GM19467 (cell line): ENCODE measurements around the gene MDFIC2.
"Not testable (repeated sequence)": the region's sequence is repeated elsewhere in the genome, so short reads cannot be mapped to it uniquely, and the experiment has no call there.

Experiments used
- ATAC-seq: cut with Tn5 transposase; IDR thresholded peaks from one replicate; pipeline ENCODE4 v1.9.1; 2021; ENCODE audit warnings: mild to moderate bottlenecking, moderate library complexity; ENCODE audit not compliant: unreplicated experiment

The MDFIC2 gene

DNA sequence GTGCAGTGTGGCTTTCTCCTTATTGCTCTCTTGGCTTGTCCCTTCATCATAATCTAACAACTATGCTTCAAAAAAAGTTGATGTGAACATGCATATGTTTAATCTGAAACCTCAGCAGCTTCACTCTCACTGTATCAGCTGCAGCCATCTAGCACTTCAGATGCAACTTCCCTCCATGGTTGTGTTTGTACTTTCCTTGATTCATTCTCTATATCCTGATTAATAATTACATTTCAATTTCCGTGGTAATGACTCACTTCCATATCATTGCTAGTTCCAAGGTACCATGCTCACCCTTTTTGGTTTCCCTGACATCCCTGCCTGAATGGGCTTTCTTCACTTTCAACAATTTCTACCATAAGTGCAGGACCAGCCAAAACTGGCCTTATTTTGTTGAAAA is 51.2 kb downstream of the MDFIC2 start:
- ATAC-seq = no peak

DNA sequence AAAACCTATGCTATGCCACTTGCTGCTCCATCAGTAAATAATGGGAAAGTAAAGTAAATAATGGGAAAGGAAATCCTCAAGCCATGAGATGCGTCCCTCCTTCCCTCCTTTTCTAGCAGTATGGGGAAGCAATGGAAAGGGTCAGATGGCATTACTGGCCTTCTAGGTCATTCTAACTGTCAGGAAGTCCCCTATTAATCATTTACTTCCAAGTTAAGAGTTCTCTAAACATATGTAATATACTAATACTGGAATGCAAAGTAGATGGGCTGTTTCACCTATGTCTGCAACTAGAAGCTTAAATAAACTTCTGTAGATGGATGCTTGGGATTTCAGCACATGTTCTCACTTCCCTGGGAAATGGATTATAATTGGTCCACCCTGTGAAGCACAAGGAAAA is 55.9 kb downstream of the MDFIC2 start:
- ATAC-seq = no peak

DNA sequence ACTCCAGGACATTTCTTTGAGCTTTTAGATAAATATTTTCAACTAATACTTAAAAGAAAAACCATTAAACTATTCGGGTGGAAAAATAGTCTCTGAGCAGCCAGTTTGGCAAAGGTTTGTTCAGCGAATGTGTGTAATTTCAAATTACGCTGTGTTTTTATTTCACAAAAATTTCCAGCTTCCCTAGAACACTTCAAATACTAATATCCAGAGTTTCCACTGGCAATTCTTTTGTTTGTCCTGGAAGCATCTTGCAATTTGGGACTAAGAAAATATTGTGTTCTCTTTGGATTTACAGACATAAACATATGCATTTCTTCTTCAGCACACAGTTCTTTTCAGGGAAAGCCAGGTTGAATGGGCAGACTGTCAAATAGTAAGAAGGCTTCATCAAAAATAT is 61.9 kb downstream of the MDFIC2 start:
- ATAC-seq = no peak

DNA sequence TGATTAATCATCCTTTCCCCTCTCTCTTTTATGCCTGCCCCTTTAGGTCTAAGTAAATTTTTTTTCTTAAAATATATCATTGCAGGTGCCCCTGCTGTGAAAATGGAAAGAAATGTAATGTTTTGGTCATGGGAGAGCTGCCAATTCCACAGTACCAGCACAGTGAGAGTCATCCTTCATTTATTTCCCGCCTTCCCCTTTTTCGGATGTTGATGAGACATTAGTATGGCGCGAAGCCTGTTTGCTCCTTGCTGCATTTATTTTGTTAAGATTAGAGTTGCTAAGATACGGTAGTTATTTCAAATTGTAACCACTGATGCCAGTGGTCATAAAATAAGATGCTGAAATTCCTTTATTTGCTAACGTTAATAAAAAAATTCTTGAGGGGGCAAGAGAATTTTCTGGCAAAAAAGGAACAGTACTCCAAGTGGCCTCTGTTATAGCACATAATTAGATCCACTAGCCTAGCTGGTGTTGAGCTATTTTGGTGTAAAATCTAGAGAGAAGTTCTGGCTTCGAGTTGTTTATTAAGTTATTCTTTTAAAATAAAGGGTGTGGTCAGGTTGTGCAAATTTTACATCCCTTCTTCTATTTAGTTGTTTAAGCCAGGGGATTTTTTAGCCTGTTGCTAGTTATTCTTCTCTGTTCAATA is 62.8 kb downstream of the MDFIC2 start:
- ATAC-seq = no peak

DNA sequence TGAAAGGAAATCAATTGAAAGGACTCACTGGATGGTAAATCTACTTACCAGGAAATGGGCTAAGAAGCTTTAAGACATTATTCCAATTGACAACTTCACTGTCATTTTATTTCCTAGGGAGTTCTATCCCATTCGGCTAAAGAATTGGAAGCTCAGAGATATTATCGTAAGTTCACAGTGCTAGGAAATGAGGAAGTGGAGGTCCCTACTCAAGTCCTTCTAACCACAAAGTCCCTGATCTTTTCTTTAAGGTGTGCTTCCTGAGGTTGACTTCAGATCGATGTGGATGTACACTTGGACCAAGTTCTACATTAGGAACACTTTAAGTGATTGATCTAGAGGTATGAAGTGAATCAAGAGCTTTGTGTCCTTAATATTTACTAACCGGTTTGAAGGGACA is 63.6 kb downstream of the MDFIC2 start:
- no peak for ATAC-seq

DNA sequence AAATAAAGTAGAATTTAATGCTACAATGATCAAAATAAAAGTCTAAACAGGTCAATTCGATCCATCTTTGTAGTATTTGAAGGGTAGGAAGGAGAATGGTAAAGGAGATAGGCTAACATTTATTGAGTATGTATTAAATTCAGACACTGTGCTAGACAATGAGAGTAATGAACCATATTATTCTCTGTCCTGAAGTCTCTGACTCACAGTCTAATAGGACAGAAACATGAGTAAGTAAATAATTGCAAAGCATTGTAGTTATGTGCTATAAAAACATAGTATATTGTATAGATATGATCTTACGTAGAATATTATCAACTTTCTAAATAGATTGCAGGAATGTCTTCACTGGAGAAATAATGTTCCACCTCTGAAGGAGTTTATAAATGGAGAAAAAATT is 64.5 kb downstream of the MDFIC2 start:
- ATAC-seq = no peak

DNA sequence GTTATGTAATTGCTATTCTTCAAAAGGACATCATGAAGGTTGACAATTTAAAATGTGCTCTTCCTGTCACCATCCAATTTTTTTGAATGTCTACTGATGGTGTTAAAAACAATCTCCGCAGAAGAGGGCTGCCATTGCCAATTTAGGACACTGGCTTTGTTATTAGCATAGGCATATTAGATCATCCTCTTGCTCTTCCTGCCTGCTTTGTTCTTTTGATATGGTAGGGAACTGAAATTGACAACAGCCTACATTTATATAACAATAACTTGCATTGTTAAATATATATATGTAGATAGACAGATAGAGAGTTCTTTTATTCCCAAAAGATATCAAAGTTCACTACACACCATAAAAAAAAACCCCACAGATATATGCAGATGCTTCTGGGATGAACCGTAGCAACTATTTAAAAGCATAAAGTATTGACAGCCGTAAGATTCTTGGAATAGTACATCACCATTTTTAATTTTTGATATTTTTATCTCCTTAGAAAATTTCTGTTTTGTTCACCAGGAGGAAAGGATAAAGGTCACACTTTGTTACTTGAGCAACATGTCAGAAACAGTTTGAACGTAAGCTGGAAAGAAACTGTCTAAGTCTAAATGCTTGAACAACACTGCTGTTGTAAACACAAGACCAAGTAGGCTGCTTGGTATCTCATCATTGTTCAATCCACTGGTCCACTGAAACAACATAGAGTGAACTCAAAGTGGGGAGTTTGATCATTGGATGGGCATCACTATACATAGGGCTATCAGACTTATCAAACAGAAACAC is 66.5 kb downstream of the MDFIC2 start:
- ATAC-seq = no peak

DNA sequence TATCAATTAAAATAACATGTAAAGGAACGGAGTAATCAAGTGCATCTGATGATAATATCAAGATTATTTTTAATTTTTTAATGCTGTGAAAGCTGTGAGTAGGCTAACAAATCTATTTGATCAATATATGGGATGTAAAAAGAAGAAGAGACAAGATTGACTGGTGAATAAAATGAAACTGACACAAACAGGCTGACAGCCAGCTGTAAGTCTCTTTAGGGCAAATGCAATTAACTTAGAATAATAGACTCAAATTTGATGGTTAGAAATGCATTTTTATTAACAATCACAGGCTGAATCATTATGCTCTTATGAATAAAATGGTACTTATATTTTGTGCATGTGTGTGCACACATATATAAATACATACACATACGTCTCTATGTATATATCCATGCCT is 68.0 kb downstream of the MDFIC2 start:
- no peak for ATAC-seq

DNA sequence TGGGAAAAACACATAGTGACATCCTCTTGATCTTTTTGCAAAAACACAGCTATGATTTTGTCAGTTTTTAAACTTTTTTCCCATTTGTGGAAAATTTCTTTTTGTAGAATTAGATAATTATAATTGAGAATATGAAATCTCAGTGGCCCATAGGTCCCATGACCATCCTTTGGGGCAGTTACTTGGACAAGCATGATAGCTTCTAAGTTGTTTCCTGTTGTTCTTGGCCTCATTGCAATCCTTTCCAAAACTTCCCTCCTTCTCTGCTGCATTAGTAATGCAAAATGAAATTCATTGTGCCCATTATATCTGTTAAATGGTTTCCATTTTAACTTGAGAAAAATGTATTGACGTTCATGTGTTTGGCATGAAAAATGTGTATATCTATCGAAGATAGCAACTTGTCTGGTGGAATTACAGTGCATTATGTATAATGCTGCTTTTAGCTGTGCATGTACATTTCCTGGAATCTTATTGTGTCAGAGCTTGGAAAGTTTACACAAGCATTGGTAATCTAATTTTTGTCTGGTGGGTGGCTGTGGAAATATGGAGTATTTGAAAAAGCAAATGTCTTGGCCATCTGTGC is 70.0 kb downstream of the MDFIC2 start:
- no peak for ATAC-seq

DNA sequence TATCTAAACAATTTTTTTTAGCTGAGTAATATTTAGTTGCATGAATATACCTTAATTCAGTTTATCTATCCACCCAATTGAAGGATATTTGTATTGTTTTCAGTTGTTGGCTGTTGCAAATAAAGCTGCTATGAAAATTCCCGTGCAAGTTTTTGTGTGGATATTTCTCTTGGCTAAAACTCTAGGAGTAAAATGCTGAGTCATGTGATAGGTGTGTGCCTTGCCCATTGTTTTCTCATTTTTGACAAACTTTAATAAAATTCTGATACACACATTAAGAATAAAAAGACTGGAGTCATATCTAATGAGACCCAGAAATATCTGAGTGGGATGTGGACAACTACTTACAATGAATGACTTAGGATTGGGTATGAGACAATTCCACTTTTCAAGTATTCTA is 78.6 kb downstream of the MDFIC2 start:
- ATAC-seq = no peak

DNA sequence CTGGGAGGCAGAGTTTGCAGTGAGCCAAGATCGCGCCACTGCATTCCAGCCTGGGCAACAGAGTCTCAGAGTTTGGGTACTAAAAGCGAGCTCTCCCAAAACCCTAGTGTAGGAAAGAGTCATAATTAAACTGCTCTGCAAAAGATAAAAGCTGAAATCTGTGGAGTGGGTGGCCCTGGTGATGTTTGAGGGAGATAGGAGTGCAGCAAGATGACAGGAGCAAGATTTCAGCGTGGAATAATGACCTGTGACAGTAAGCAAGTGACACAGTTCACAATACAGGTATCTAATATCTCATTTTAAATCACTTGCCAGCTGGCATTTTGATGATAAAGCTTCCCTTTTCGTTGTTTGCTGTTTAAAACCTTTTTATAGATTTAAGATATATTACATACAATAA is 79.3 kb downstream of the MDFIC2 start:
- ATAC-seq = no peak

DNA sequence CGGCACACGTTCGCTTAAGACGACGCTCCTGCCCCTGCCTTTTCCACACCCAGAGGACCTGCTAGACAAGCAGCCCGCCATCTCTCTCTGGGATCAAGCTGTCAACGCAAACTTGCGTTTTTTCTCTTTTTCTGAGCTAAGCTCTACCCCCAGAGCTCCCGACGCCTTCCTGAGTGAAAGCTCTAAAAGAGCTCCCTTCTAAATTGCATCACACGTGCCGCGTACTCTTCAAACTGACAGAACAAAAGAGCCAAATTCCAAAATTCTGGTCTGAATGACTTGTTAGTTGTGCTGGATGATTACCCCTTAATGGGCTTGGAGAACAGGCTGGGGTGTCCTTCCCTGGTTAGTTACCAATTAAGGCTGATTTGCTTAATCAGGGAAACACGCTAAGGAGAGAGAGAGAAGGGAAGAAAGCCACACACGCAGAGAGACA is 81.2 kb downstream of the MDFIC2 start:
- no peak for ATAC-seq

DNA sequence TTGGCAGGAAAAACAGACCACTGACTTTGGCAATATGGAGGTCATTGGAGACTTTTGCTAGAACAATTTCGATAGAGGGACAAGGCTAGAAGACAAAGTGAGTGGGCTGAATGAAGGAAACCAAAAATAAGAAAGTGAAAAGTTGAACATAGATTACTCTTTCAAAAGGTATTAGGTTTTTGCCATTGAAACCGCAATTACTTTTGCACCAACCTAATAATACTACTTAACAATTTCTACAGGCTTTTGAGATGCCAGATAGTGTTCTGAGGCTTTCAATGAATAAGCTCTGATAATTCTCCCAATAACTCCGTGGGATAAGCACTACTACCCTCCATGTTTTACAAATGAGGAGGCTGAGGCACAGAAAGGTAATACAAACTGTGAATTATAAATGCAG is 85.0 kb downstream of the MDFIC2 start:
- no peak for ATAC-seq

DNA sequence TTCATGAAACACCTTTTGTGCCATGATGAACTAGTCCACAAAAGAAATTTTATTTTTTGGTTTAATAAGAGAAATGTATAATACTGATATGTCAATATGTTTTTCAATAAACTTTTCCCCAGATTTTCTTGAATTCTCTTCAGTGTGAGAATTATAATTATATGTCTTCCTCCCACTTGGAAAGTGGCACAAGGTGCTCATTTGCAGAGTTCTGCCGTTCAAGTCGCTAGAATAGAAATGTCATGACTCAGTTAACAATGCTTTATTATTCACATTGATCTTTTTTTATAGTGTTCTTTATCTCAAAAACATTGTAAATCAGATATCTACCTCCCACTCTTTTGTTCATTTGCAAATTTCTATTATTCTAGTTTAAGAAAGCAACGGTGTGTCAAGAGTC is 87.3 kb downstream of the MDFIC2 start:
- ATAC-seq = no peak

DNA sequence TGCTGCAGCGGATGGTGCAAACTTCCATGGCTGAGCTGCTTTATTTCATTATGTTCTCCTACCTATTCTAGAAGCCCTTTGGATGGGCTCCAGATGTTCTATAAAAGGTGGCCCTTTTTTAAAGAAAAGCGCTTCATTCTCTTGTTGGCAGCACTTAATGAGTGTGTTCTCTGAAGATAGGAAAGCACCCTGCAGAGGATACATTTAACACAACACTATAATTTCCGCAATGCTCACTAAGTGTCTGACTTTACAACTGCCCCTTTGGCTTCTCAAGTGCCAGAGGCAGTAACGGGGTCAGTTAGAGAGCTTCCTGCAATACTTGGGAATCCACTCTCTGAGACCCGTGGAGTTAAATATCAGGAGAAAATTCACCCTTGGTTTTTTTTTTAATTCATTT is 88.1 kb downstream of the MDFIC2 start:
- ATAC-seq = no peak

DNA sequence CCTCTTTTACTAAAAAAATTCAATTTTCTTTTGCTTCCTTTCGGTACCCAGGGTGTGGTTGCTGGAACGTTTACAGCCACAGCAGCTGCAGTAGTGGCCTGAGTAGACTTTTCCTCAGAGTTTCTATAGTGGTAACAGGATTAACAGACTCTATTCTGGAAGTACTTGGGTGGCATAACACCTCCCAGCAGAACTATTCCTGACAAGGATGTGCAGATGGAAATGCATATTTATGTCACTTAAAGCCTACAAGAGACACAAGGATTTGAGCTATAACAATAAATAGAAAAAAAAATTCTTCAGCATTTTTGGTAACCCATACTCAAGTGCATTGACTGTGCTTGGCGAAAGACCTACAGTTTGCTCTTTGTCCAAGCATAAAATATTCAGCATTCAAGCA is 94.0 kb downstream of the MDFIC2 start:
- ATAC-seq = no peak

DNA sequence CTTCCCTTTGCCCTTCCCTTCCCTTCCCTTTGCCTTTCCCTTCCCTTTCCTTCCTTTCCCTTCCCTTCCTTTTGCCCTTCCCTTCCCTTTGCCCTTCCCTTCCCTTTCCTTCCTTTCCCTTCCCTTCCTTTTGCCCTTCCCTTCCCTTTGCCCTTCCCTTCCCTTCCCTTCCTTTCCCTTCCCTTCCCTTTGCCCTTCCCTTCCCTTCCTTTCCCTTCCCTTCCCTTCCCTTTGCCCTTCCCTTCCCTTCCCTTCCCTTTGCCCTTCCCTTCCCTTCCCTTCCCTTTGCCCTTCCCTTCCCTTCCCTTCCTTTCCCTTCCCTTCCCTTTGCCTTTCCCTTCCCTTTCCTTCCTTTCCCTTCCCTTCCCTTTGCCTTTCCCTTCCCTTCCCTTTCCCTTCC is 101.2 kb downstream of the MDFIC2 start:
- ATAC-seq = not testable (repeated sequence)

DNA sequence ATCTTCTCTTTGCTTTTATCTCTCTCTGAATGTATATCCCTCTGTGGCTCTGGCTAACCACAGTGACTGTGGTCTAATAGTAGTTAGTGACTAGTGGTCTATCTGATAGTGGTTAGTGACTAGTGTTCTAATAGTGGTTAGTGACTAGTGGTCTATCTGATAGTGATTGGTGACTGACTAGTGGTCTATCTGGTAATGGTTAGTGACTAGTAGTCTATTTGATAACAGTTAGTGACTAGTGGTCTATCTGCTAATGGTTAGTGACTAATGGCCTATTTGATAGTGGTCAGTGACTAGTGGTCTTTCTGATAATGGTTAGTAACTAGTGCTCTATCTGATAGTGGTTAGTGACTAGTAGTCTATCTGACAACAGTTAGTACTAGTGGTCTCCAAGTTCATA is 110.5 kb downstream of the MDFIC2 start:
- ATAC-seq = no peak

DNA sequence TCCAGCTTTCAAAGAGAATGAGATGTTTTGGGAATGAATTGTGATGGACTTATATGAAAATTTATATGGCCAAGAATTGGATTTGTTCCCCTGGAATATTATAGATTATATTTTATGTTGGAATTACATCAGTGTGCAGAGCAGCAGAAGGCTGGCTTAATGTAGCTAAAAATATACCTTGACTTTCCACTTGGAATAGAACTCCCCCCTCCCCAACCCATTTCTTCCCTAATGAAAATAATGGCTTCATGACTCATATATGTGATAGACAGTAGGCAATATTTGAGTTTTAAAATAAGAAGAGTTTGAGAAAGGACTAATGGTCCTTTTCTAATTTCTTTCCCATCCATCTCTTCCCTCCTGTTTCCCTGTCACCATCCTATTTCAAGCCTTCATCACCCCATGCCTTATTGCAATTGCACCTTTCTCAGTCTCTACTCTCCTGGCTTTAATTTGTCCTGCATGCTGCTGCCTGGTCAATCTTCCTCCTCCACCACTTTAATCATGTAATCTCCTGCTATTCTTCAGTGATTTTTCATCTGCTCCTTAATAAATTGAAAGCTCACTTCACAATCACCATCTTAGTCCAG is 122.5 kb downstream of the MDFIC2 start:
- ATAC-seq = no peak

DNA sequence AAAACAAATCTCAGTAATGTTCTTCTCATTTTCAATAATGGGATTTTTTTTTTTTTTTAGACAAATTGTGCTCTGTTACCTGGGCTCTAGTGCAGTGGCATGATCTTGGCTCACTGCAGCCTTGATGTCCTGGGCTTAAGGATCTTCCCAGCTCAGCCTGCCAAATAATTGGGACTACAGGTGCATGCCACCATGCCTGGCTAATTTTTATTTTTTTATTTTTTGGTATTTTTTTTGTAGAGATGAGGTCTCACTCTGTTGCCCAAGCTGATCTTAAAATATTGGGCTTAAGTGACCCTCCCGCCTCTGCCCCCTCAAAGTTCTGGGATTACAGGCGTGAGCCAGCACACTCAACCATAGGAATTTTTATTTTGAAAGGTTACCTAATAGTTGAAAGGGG is 126.2 kb downstream of the MDFIC2 start:
- no peak for ATAC-seq

DNA sequence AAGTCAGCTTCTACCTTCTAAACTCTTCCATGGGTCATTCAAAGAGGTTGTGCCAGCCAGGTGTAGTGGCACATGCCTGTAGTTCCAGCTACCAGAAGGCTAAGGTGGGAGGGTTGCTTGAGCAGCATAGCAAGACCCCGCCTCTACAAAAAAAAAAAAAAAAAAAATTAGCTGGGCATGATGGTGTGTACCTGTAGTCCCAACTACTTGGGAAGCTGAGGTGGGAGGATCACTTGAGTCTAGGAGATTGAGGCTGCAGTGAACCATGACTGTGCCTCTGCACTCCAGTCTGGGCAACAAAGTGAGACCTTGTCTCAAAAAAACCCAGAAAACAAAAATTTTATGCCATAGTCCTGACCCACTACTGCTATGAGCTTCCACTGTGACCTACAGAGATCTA is 126.8 kb downstream of the MDFIC2 start:
- ATAC-seq = no peak
